HepG2 (cell line): ENCODE results near the gene TGFBRAP1. TPM values are rescaled to one million over a fixed set of nuclear protein-coding genes. Genes with fewer than 3 reads are reported as not detected.

Source experiments
- AKNA ChIP-seq: sonication (generic); formaldehyde crosslinking; IDR thresholded peaks from 2 replicates; pipeline ENCODE4 v1.4.0; 2020; ENCODE audit warnings: missing genetic modification reagents, borderline replicate concordance
- DPF2 ChIP-seq: sonication (generic); formaldehyde crosslinking; IDR thresholded peaks from 2 replicates; pipeline ENCODE4 v1.4.0; 2020; ENCODE audit warnings: mild to moderate bottlenecking, low read depth, missing genetic modification reagents, borderline replicate concordance
- FOXA1 ChIP-seq, 2 experiments: fragments of 450-650 bp in 1 of 2; sonication (generic) in 1 of 2; formaldehyde crosslinking in 1 of 2; IDR thresholded peaks; 2 replicates each; pipeline versions ENCODE4 v1.4.0 to v1.6.1; 2016 to 2020; ENCODE audit warnings: missing genetic modification reagents in 1 of 2
- HNRNPLL ChIP-seq: fragments of 200-400 bp; formaldehyde crosslinking; IDR thresholded peaks from 2 replicates; pipeline ENCODE4 v1.6.1; 2017; ENCODE audit warnings: mild to moderate bottlenecking, low read depth, low read length; ENCODE audit not compliant: poor library complexity, severe bottlenecking
- MLXIP ChIP-seq: sonication (generic); formaldehyde crosslinking; IDR thresholded peaks from 2 replicates; pipeline ENCODE4 v1.9.0; 2021; ENCODE audit warnings: missing genetic modification reagents, borderline replicate concordance
- NFAT5 ChIP-seq: sonication (generic); formaldehyde crosslinking; IDR thresholded peaks from 2 replicates; pipeline ENCODE4 v1.4.0; 2020; ENCODE audit warnings: missing genetic modification reagents
- REPIN1 ChIP-seq: sonication (generic); formaldehyde crosslinking; IDR thresholded peaks from 2 replicates; pipeline ENCODE4 v1.8.0; 2022; ENCODE audit warnings: missing genetic modification reagents, low read depth, mild to moderate bottlenecking, borderline replicate concordance
- SRSF9 ChIP-seq: fragments of 200-400 bp; formaldehyde crosslinking; IDR thresholded peaks from 2 replicates; pipeline ENCODE4 v1.6.1; 2018; ENCODE audit warnings: borderline replicate concordance, mild to moderate bottlenecking, low read depth, low read length; ENCODE audit not compliant: insufficient read depth, poor library complexity, severe bottlenecking
- ZGPAT ChIP-seq: IDR thresholded peaks from 2 replicates; pipeline ENCODE4 v1.6.1; 2016; ENCODE audit warnings: mild to moderate bottlenecking
- ZNF143 ChIP-seq: sonication (generic); formaldehyde crosslinking; IDR thresholded peaks from 2 replicates; pipeline ENCODE4 v1.4.0; 2020; ENCODE audit warnings: missing genetic modification reagents
- ZNF205 ChIP-seq: IDR thresholded peaks from 2 replicates; pipeline ENCODE4 v1.6.1; 2018; ENCODE audit warnings: missing biosample characterization, missing genetic modification reagents
- ZNF451 ChIP-seq: sonication (generic); formaldehyde crosslinking; IDR thresholded peaks from 2 replicates; pipeline ENCODE4 v1.5.0; 2020; ENCODE audit warnings: mild to moderate bottlenecking, missing genetic modification reagents
- polyA plus RNA-seq, 8 experiments: library from polyadenylated mRNA; depleted of rRNA in 3 of 8; stranded (reverse) in 7 of 8; unstranded in 1 of 8; fragments of >200 nt; fragmentation: Illumina TruSeq in 4 of 8; extraction: Trizol in 4 of 8; gene quantifications; 2 replicates each; pipeline versions ENCODE4 v1.2.1 to v1.2.3, GENCODE V29; 2011 to 2016; ENCODE audit warnings: low read depth in 4 of 8, missing spikeins in 1 of 8, mixed read lengths in 1 of 8; ENCODE audit not compliant: insufficient read depth in 1 of 8
- total RNA-seq, 5 experiments: library from RNA; depleted of rRNA; stranded (reverse); fragments of >200 nt; fragmentation: Illumina TruSeq; extraction: Trizol; gene quantifications; 2 replicates each; pipeline ENCODE4 v1.2.3, GENCODE V29; 2016; ENCODE audit warnings: low read depth in 1 of 5

TGFBRAP1 gene
- total and polyA plus RNA-seq, 2 of the 13 experiments (the other 11 are each of a cell fraction or from before 2014, with no cell fraction given) = 12.7 to 22.9 TPM

GRCh38 chr2:105369777-105370690 lies 40.5 kb upstream of the TGFBRAP1 start (continued):
- TF ChIP-seq MLXIP (CRISPR knock-in tag) (no peak), ZNF143 (no peak), DPF2 (CRISPR knock-in tag) (no peak), ZGPAT (CRISPR knock-in tag) (no peak), NFAT5 (no peak), AKNA (CRISPR knock-in tag) (no peak), SRSF9 (no peak), ZNF205 (0 out of 2 replicates have a peak, but pooled peaks have one; percentile 34), HNRNPLL (no peak), FOXA1 (IDR thresholded peaks at IDR 0.05) (no peak), FOXA1 (CRISPR knock-in tag; IDR thresholded peaks at IDR 0.05) (no peak), ZNF451 (no peak), REPIN1 (CRISPR knock-in tag) (peak; percentile 77; the same call in 1 of the 2 replicates)
